GM21360 (cell line): ENCODE data around the gene CASR.
A peak's percentile ranks its signal among the peaks of the same experiment; 100 is the strongest.

ENCODE experiments used
- ATAC-seq: cut with Tn5 transposase; IDR thresholded peaks from one replicate; pipeline ENCODE4 v1.9.1; 2021; ENCODE audit warnings: mild to moderate bottlenecking, moderate library complexity; ENCODE audit not compliant: unreplicated experiment

CASR gene

GRCh38 chr3:122215592-122216298 lies 32.3 kb downstream of the CASR start:
- ATAC-seq = no peak

GRCh38 chr3:122217901-122218300 lies 34.4 kb downstream of the CASR start:
- ATAC-seq = no peak

- no peak for ATAC-seq
Observed at GRCh38 chr3:122219242-122219872, 35.9 kb downstream of the CASR start.

GRCh38 chr3:122227036-122227781 lies 43.7 kb downstream of the CASR start:
- no peak for ATAC-seq

- no peak for ATAC-seq
Observed at GRCh38 chr3:122230174-122230573, 46.7 kb downstream of the CASR start.

GRCh38 chr3:122231465-122232157 lies 48.1 kb downstream of the CASR start:
- ATAC-seq = no peak

- no peak for ATAC-seq
Observed at GRCh38 chr3:122232485-122232884, 49.0 kb downstream of the CASR start.

- peak; percentile 74 for ATAC-seq
Observed at GRCh38 chr3:122233101-122233952, 49.9 kb downstream of the CASR start.

GRCh38 chr3:122234117-122234516 lies 50.6 kb downstream of the CASR start:
- ATAC-seq = no peak

- no peak for ATAC-seq
Observed at GRCh38 chr3:122235147-122235546, 51.7 kb downstream of the CASR start.

GRCh38 chr3:122239112-122239511 lies 55.6 kb downstream of the CASR start:
- ATAC-seq = no peak

- no peak for ATAC-seq
Observed at GRCh38 chr3:122245513-122246174, 62.2 kb downstream of the CASR start.

- no peak for ATAC-seq
Observed at GRCh38 chr3:122246199-122246598, 62.7 kb downstream of the CASR start.

GRCh38 chr3:122247087-122247824 lies 63.8 kb downstream of the CASR start:
- no peak for ATAC-seq

- no peak for ATAC-seq
Observed at GRCh38 chr3:122247825-122248185, 64.3 kb downstream of the CASR start.

- no peak for ATAC-seq
Observed at GRCh38 chr3:122251428-122251827, 68.0 kb downstream of the CASR start.

GRCh38 chr3:122253581-122253980 lies 70.1 kb downstream of the CASR start:
- ATAC-seq = no peak

- peak; percentile 52 for ATAC-seq
Observed at GRCh38 chr3:122255757-122256439, 72.4 kb downstream of the CASR start.
